B cell (primary cell): Measurements from ENCODE around the gene HOXB4. TPM values are rescaled to one million over a fixed set of nuclear protein-coding genes. Genes with fewer than 3 reads are reported as not detected.

Source experiments
- ATAC-seq: fragments of 200-7000 bp; cut with Tn5 transposase; one replicate; pipeline ENCODE4 v1.10.0; 2021; ENCODE audit warnings: low read depth, mild to moderate bottlenecking, moderate number of reproducible peaks, moderate library complexity
- CTCF ChIA-PET: fragments of 350-600 bp; sonication (Branson Sonifier 250); formaldehyde crosslinking; loops from one replicate; lab custom pipeline; 2021; ENCODE audit warnings: antibody characterized with exemption, inconsistent platforms; lab: Charles Lee
- POLR2A ChIA-PET: fragments of 350-600 bp; sonication (Branson Sonifier 250); formaldehyde crosslinking; loops from one replicate; lab custom pipeline; 2021; ENCODE audit warnings: antibody characterized with exemption; lab: Charles Lee
- DNase-seq: peaks from one replicate; pipeline ENCODE4 v3.0.0; 2013
- H2AFZ ChIP-seq: 2 replicates; pipeline ENCODE4 v1.6.1; 2012; ENCODE audit warnings: mild to moderate bottlenecking, low read depth, low read length; ENCODE audit not compliant: insufficient read depth, poor library complexity, severe bottlenecking
- H3K27ac ChIP-seq, 2 donors: 1 replicate in 1 of 2; 2 replicates in 1 of 2; pipeline ENCODE4 v1.5.1; 2012 to 2013; ENCODE audit warnings: low read length in 2 of 2, mild to moderate bottlenecking in 2 of 2, moderate library complexity in 1 of 2
- H3K27me3 ChIP-seq, 4 experiments: fragments of 200-600 bp in 1 of 4; sonication (generic) in 1 of 4; replicated peaks in 1 of 4; 1 replicate in 2 of 4; 2 replicates in 2 of 4; pipeline versions ENCODE4 v1.6.1 to v1.7.0; 2013 to 2016; ENCODE audit warnings: low read length in 3 of 4, mild to moderate bottlenecking in 2 of 4, mixed read lengths in 1 of 4, moderate library complexity in 1 of 4; ENCODE audit not compliant: insufficient read depth in 4 of 4, control insufficient read depth in 3 of 4; ENCODE audit errors: control extremely low read depth in 1 of 4
- H3K36me3 ChIP-seq, 2 experiments: replicated peaks in 1 of 2; 1 replicate in 1 of 2; 2 replicates in 1 of 2; pipeline versions ENCODE4 v1.6.1 to v1.7.1; 2013; ENCODE audit warnings: low read length in 1 of 2; ENCODE audit not compliant: insufficient read depth in 2 of 2, control insufficient read depth in 1 of 2; ENCODE audit errors: control extremely low read depth in 1 of 2, extremely low read depth in 1 of 2
- H3K4me1 ChIP-seq, 2 donors: fragments of 200-600 bp in 1 of 2; sonication (generic) in 1 of 2; 1 replicate in 1 of 2; 2 replicates in 1 of 2; pipeline versions ENCODE4 v1.5.1 to v1.6.1; 2013 to 2017; ENCODE audit warnings: low read length in 2 of 2; ENCODE audit not compliant: control insufficient read depth in 2 of 2, insufficient read depth in 2 of 2
- H3K4me2 ChIP-seq: replicated peaks from 2 replicates; pipeline ENCODE3; 2012; ENCODE audit warnings: mild to moderate bottlenecking, low read depth, low read length; ENCODE audit not compliant: poor library complexity, severe bottlenecking
- H3K4me3 ChIP-seq, 5 experiments: fragments of 200-600 bp in 1 of 5; sonication (generic) in 1 of 5; 1 replicate in 3 of 5; 2 replicates in 2 of 5; pipeline versions ENCODE4 v1.5.1 to v1.7.0; 2011 to 2016; ENCODE audit warnings: low read length in 4 of 5, mild to moderate bottlenecking in 4 of 5, low read depth in 2 of 5, control low read depth in 1 of 5, moderate library complexity in 1 of 5; ENCODE audit not compliant: insufficient read depth in 1 of 5; ENCODE audit errors: control extremely low read depth in 1 of 5, extremely low read depth in 1 of 5
- H3K79me2 ChIP-seq: fragments of 200-600 bp; sonication (generic); one replicate; pipeline ENCODE4 v1.6.0; 2016; ENCODE audit warnings: low read length; ENCODE audit not compliant: control insufficient read depth, insufficient read depth
- H3K9ac ChIP-seq: fragments of 200-600 bp; sonication (generic); 2 replicates; pipeline ENCODE4 v1.6.1; 2017; ENCODE audit warnings: mild to moderate bottlenecking, low read length, moderate library complexity
- H3K9me3 ChIP-seq, 3 donors: one replicate each; pipeline versions ENCODE4 v1.6.1 to v1.7.1; 2013; ENCODE audit warnings: low read length in 2 of 3; ENCODE audit not compliant: control insufficient read depth in 2 of 3, insufficient read depth in 1 of 3; ENCODE audit errors: control extremely low read depth in 1 of 3
- H4K20me1 ChIP-seq: 2 replicates; pipeline ENCODE4 v1.6.0; 2012; ENCODE audit warnings: mild to moderate bottlenecking, low read length; ENCODE audit not compliant: insufficient read depth, control insufficient read depth, poor library complexity, severe bottlenecking
- H3K27ac Mint-ChIP-seq: one replicate; pipeline ENCODE4 v1.8.0; 2021; ENCODE audit warnings: mixed read lengths
- H3K27me3 Mint-ChIP-seq: one replicate; pipeline ENCODE4 v1.8.0; 2021; ENCODE audit warnings: mixed read lengths
- H3K4me1 Mint-ChIP-seq: one replicate; pipeline ENCODE4 v1.8.0; 2021; ENCODE audit warnings: mixed read lengths
- H3K4me3 Mint-ChIP-seq: one replicate; pipeline ENCODE4 v1.8.0; 2021; ENCODE audit warnings: mixed read lengths
- H3K9me3 Mint-ChIP-seq: one replicate; pipeline ENCODE4 v1.8.0; 2022; ENCODE audit warnings: mixed read lengths; ENCODE audit not compliant: insufficient read depth
- CTCF ChIP-seq: fragments of 200-600 bp; IDR thresholded peaks from one replicate; pipeline ENCODE4 v1.8.0; 2022; ENCODE audit warnings: antibody characterized with exemption, mild to moderate bottlenecking
- EZH2 ChIP-seq: IDR thresholded peaks from 2 replicates; pipeline ENCODE4 v1.6.1; 2012; ENCODE audit warnings: borderline replicate concordance, low read depth, mild to moderate bottlenecking, moderate library complexity, low read length; ENCODE audit not compliant: insufficient read depth, poor library complexity, severe bottlenecking
- WGBS: methylation state at CpG from one replicate; pipeline ENCODE4 v1.1.5; 2013; ENCODE audit warnings: missing lambda C conversion rate; ENCODE audit not compliant: insufficient coverage; 5-methylcytosine and 5-hydroxymethylcytosine counted together
- intact Hi-C: fragments of 100-400 bp; cut with micrococcal nuclease; formaldehyde crosslinking; loops from one replicate; pipeline ENCODE4 v1.10.0; 2022
- polyA minus RNA-seq: library from RNA; depleted of rRNA, polyadenylated mRNA; stranded (reverse); fragments of >200 nt; gene quantifications from 2 replicates; pipeline ENCODE4 v1.2.3, GENCODE V29; 2012
- polyA plus RNA-seq: library from polyadenylated mRNA; depleted of rRNA; stranded (reverse); fragments of >200 nt; gene quantifications from 2 replicates; pipeline ENCODE4 v1.2.3, GENCODE V29; 2012
- total RNA-seq, 2 donors: library from RNA; stranded (reverse); fragments of 120-200 nt in 1 of 2; gene quantifications; 1 replicate in 1 of 2; 2 replicates in 1 of 2; pipeline versions ENCODE4 v1.2.3 to v1.2.4, GENCODE V29; 2013 to 2022

HOXB4 gene
- total RNA-seq (1.5 and 1.7 TPM in 2 replicates), polyA plus RNA-seq (0.32 and 0.85 TPM in 2 replicates), polyA minus RNA-seq (0.64 and 1.3 TPM in 2 replicates)
- 0.89 TPM for total RNA-seq (2013)

DNA sequence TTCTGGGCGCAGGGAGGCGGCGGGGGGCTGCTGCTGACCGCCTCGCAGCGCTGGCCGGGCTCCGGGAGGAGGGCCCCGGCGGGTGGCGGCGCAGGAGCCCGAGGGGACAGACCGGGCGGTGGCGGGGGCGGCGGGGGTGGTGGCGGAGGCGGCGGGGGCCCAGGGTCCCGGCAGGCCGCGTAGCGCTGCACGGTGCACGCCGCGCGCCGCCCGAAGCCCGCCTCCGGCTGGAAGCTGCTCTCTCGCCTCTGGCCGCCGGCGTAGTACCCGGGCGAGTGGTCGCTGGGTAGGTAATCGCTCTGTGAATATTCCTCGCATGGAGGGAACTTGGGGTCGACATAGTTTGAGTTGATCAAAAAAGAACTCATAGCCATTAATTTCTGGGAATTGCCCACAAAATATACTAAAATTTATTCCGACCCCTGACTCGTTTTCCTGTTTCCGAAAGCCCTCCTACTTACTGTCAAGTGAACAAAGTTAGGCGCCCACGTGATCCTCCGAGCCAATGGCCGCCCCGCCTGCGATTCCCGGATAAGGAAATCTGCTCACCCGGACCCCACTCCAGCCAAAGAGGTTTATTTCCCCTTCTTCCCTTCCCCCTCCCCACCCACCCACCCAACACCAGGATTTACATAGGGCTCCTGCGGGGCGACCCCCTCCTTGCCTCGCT is at the start of gene HOXB4:
Gene HOXB4, minus strand, starts transcription at position 405 of the 670 bp plus-strand sequence. Its CDS starts 31 bp downstream, at position 374.
- peak; percentile 77 for DNase-seq
- TF ChIP-seq CTCF (no peak), EZH2 (no peak)
- peaks cover 49% of the 10 kb centered on the region for H3K4me1 Mint-ChIP-seq
- intact Hi-C loops: loop anchor here (2.0 to 5.0 kb wide), 3 partner anchors 15 to 37 kb away; partner anchors contain the start of genes HOXB5 and HOXB7
- ATAC-seq: peak; percentile 72
- H3K4me3 ChIP-seq: peak within 1 kb of the TSS; percentile 48 to 77 (median 61)
- peak within 1 kb of the TSS; percentile 96 for H3K4me2 ChIP-seq
- POLR2A ChIA-PET: interaction anchor here (0.7 kb wide), 1 partner anchor 1087 kb away, joined by 3 read pairs; no protein-coding TSS in a partner anchor
- H3K27ac Mint-ChIP-seq: peak within 1 kb of the TSS; percentile 80
- H3K9ac ChIP-seq: peak within 1 kb of the TSS; percentile 73
- peaks cover 48% of the 10 kb centered on the region for H3K27me3 Mint-ChIP-seq
- peaks cover 0 to 30% (median 0%) of the 10 kb centered on the region in 3 donors for H3K9me3 ChIP-seq
- H3K79me2 ChIP-seq: no peaks in the 10 kb centered on the region
- no peaks in the 10 kb centered on the region for H3K36me3 ChIP-seq
- no peak within 1 kb of the TSS for H3K27ac ChIP-seq
- CTCF ChIA-PET: interaction anchor here (1.3 to 1.6 kb wide), 4 partner anchors 15 to 270 kb away, joined by 3 to 4 read pairs (median 4); partner anchors contain the start of gene HOXB5
- no peaks in the 10 kb centered on the region for H4K20me1 ChIP-seq
- H3K4me1 ChIP-seq: peaks cover 50 to 55% of the 10 kb centered on the region in 2 donors
- no peaks in the 10 kb centered on the region for H3K9me3 Mint-ChIP-seq
- H2AFZ ChIP-seq: peak within 1 kb of the TSS; percentile 92
- peak within 1 kb of the TSS; percentile 88 for H3K4me3 Mint-ChIP-seq
- H3K27me3 ChIP-seq: peaks cover 0 to 64% (median 47%) of the 10 kb centered on the region in 4 experiments
- WGBS: 0% methylated on average over 39 of the region's 58 CpGs
